Left lobe of liver (tissue), 2 donors: ENCODE data around the gene GPNMB. TPM values are rescaled to one million over a fixed set of nuclear protein-coding genes. Genes with fewer than 3 reads are reported as not detected.
"Not testable (repeated sequence)": the region's sequence is repeated elsewhere in the genome, so short reads cannot be mapped to it uniquely, and the experiment has no call there.

ENCODE experiments used
- ATAC-seq: fragments of 200-7000 bp; cut with Tn5 transposase; one replicate; pipeline ENCODE4 v1.9.1; 2020; ENCODE audit warnings: mild to moderate bottlenecking, moderate library complexity
- DNase-seq: peaks from one replicate; pipeline ENCODE4 v3.0.0-alpha.2; 2020; ENCODE audit warnings: low spot score
- total RNA-seq: library from RNA; stranded (reverse); gene quantifications from one replicate; pipeline ENCODE4 v1.2.1, GENCODE V29; 2021
- donor health status: DM: no; HTN: no; CAD: no; lungs with moderate emphysema.
- donor health status: DM: no; HTN: yes; CAD: no.

The GPNMB gene
- total RNA-seq = 5.0 TPM

- ATAC-seq = peak; percentile 37
Measured at GRCh38 chr7:23246555-23246954, at the start of gene GPNMB. TSS of gene GPNMB (plus strand) at chr7:23246775. CDS start at chr7:23246858, 83 bp downstream.

DNA sequence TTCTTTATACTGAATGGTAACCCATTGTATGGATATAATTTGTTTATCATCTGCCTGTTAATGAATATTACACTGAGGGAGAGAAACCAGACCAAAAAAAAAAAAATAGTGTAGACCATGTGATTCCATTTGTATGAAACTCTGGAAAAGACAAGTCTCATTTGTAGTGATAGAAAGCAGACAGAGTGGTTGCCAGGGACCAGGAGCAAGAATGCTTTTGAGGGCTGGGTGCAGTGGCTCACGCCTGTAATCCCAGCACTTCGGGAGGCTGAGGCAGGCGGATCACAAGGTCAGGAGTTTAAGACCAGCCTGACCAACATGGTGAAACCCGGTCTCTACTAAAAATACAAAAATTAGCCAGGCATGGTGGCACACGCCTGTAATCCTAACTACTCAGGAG, 48.8 kb upstream of the GPNMB start:
- not testable (repeated sequence) for DNase-seq, ATAC-seq

More at GRCh38 chr7:23246555-23246954, at the start of gene GPNMB:
- no peak for DNase-seq

DNA sequence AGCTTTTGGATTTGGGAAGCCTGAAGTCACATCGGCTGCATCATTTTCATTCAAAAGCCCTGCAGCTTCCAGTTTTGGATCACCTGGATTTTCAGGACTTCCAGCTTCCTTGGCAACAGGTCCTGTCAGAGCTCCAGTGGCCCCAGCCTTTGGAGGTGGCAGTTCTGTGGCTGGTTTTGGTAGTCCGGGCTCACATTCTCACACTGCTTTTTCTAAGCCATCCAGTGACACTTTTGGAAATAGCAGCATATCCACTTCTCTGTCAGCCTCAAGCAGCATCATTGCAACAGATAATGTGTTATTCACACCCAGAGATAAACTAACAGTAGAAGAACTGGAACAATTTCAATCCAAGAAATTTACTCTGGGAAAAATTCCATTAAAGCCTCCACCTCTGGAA, 46.2 kb upstream of the GPNMB start:
- no peak for ATAC-seq
- no peak for DNase-seq

DNA sequence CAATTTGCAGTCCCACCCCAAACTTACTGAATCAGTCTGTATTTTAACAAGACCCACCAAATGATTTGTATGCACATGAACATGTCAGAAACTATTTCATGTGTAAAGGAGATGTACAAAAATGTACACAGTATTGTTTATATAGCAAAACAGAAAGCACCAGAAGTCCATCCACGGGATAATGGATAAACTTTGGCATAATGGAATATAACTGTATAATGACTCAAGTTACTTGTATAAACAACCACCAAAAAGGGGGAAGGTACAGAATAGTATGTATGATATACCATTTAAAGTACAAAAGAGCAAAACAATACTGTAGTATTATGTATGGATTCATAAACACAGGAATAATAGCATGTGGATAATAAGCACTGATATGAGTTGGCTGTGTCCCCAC, 42.3 kb upstream of the GPNMB start:
- DNase-seq = no peak
- no peak for ATAC-seq

- ATAC-seq = no peak
Measured at GRCh38 chr7:23205577-23205908, 41.0 kb upstream of the GPNMB start.

GRCh38 chr7:23205909-23206767, 40.4 kb upstream of the GPNMB start:
- DNase-seq (no peak), ATAC-seq (peak; percentile 42)

More at GRCh38 chr7:23205577-23205908, 41.0 kb upstream of the GPNMB start:
- DNase-seq = no peak

GRCh38 chr7:23207021-23207420, 39.6 kb upstream of the GPNMB start:
- no peak for DNase-seq
- peak; percentile 76 for ATAC-seq

DNA sequence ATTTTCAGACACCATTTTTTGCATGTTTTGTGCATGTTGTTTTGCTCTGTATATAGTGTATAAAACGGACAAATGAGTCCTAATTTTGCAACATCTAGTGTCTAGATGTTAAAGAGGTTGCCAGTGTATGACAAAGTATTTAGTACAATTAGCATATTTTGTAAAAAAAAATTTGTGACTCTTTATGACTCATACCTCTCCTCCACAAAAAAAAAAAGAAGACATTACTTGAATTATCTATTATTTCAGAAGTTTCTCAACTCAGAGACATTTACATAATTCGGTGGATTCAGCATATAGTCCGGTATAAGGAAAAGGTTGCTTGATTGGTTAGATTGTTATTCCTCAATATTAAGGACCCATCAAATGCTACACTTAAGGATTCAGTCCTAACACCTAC, 38.7 kb upstream of the GPNMB start:
- ATAC-seq (no peak), DNase-seq (no peak)

- ATAC-seq (no peak), DNase-seq (no peak)
Measured at GRCh38 chr7:23208316-23208715, 38.3 kb upstream of the GPNMB start.

DNA sequence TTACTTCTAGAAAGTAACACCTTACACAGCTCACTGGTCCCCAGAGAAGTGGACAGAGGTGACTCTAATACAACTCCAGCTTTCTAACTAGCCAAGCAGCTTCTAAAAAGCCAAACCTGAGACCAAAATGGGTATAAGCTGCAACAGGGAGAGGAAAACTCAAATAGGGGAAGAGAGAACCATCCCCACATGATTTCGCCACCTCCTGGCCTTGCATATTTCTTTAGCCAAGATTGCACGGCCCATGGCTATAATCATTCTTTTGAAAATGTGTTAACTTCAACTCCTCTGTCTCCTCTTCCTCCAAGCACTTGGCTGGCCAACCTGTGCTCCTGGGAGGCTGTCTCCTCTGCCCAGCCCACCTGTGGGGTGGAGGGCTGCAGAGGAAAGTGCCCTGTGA, 36.1 kb upstream of the GPNMB start:
- no peak for DNase-seq
- no peak for ATAC-seq

DNA sequence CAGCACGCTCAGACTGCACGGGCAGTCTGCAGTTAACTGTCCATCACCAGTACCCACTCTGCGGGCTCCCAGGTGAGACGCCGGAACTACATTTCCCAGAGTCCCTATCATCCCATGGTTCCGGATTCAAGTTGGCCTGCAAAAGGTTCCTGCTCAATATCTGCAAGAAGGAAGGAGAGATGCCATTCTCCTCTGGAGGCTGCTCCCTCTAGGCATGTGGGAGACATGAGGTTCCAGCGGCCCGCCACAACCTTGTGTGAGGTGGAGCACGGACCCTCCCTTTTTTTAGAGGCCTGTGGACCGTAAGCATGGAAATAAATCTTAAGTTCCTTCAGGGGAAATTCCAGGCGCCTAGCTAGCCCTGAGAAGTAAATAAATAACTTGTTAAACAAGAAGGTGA, 35.0 kb upstream of the GPNMB start:
- no peak for DNase-seq

GRCh38 chr7:23212395-23212794, 34.2 kb upstream of the GPNMB start:
- ATAC-seq = no peak
- DNase-seq = no peak

More for the DNA sequence above, 35.0 kb upstream of the GPNMB start:
- no peak for ATAC-seq

DNA sequence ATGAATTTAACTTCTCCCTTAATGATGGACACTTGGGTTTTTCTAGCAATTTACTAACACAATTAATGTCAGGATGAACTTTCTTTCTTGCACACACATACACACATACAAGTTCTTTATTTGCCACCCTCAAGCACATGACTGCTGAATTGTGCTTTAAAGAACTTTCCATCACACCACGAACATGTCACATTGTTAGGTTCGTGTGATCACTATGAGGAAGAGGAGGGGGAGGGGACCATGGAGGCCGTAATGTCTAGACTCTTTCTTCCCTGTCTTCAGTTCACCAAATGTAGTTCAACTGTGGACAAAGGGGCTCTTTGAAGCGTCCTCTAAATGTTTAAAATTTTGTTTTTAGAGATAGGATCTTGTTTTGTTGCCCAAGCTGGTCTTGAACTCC, 33.7 kb upstream of the GPNMB start:
- ATAC-seq = no peak
- no peak for DNase-seq

- DNase-seq (no peak), ATAC-seq (no peak)
Measured at GRCh38 chr7:23213755-23214154, 32.8 kb upstream of the GPNMB start.

DNA sequence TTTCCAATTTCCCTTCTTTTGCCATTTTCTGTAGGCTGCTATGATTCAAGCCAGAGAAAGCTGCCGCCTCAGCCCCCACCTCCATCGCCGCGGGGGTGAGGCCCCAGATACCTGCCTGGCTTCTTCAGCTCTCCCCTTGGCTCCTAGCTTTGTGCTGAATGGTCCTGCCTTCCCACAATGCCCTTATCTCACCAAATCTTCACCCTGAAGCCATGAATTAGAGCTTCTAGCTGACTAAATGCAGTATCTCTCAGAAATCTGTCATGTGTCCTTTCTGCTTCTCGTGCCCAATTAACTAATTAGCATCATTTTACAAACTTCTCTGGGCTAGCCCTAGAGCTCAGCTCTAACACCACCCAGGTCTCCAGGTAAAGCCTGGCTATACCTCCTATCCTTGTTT, 32.2 kb upstream of the GPNMB start:
- no peak for ATAC-seq
- no peak for DNase-seq

DNA sequence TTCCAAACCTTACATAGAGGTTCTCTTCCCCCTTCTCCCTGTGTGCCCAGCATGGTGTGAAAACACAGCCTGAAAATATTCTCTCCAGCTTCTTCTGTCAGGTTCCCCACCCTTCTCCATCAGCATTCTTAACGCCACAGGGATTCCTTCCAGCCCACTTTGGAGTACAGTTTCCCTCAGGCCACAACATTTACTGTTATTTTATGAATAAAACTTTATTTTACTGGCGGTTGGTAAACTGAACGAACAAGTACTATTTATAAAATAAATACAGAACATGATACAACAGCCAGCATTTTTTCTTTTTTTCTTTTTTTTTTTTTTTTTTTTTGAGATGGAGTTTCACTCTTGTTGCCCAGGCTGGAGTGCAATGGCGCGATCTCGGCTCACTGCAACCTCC, 31.6 kb upstream of the GPNMB start:
- ATAC-seq (no peak), DNase-seq (no peak)

DNA sequence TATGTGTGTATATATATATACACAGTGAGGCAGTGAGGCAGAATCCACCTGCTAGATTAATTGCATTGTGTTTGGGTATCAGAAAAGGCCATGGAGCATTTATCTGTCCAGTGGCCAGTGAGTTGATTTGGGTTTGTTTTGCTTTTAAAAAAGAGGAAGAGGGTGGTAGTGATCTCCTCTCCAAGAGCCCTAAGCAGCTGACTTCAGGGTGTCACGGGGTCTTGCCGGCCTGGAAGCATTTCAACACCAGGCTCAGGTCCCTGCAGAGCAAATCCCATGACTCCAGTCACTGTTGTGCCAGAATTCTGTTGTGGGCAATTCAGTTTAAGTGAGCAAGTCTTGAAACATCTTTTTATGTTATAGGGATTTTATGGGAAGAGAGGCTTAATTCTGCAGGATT, 30.6 kb upstream of the GPNMB start:
- ATAC-seq (no peak), DNase-seq (no peak)

DNA sequence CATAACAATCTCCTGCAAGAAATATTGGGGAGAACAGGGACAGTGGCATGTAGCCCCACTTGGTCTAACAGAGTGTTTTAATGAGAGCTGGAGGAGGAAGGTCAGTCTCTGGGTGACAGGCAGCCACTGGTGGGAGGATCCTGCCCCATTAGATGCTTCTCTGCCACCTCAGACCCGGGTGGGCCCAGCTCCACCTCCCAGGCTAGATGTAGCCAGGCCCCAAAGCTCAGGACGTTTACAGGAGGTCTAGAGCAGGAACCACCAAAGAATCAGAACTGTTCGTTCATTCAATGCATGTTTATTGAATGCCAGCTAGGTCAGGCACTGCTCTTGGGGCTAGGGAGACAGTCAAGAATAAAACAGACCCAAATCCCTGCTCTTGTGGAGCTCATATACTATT, 28.4 kb upstream of the GPNMB start:
- ATAC-seq (no peak), DNase-seq (no peak)

DNA sequence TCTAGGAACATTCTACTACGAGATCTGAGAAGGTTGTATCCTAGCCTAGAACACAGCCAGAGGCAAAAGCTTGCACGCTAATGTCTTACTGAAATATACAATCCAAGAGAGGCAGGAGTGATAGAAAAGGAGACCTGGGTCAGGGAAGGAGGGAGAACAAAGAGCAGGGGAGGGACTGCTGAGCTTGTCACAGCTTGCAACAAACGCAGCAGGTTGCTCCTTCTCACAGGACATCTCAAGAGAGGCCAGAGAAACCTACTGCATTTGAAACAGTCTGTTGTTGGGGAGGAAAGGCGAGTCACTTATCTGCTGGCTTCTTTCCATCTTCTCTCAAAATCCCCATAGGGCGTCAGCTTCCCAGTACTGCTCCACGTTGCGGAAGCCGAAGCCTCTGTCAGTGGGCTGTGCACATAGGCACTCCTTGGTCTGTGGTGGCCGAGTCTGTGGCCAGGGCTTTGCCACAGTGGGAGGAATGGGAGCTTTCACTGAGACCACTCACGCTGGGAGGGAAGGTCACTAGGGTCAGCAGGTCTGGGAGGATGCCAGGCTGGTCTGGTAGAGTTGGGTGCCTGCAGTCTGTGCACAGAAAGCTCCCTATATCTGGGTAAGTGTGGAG, 25.8 kb upstream of the GPNMB start:
- DNase-seq (no peak), ATAC-seq (no peak)

GRCh38 chr7:23222439-23223030, 24.0 kb upstream of the GPNMB start:
- DNase-seq (no peak), ATAC-seq (peak; percentile 49)

DNA sequence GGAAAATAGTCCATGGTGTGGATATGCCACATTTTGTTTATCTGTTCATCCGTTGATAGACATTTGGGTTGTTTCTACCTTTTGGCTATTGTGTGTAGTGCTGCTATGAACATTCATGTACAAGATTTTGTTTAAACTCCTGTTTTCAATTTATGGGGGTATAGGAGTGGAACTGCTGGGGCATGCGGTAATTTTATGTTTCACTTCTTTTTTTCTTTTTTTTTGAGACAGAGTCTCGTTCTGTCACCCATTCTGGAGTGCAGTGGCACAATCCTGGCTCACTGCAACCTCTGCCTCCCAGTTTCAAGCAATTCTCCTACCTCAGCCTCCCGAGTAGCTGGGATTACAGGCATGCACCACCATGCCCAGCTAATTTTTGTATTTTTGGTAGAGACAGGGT, 22.2 kb upstream of the GPNMB start:
- DNase-seq, ATAC-seq: not testable (repeated sequence)

GRCh38 chr7:23226844-23227450, 19.6 kb upstream of the GPNMB start:
- DNase-seq = no peak
- no peak for ATAC-seq
